T-helper 1 cell treated with Interleukin-12 subunit alpha and Interleukin-12 subunit beta and Interleukin-4 antibody, amounts not matched to agents 30 μg/mL and 1 μg/mL, for 36 hours (primary cell): ENCODE measurements around the gene TUFM.
A peak's percentile ranks its signal among the peaks of the same experiment; 100 is the strongest.

Experiments
- H3K27ac Mint-ChIP-seq: one replicate; pipeline ENCODE4 v1.8.0; 2021; ENCODE audit warnings: mild to moderate bottlenecking, mixed read lengths
- H3K27me3 Mint-ChIP-seq: one replicate; pipeline ENCODE4 v1.8.0; 2021; ENCODE audit warnings: low read depth, mixed read lengths
- H3K36me3 Mint-ChIP-seq: one replicate; pipeline ENCODE4 v1.8.0; 2021; ENCODE audit warnings: low read depth, mixed read lengths
- H3K4me1 Mint-ChIP-seq: one replicate; pipeline ENCODE4 v1.8.0; 2021; ENCODE audit warnings: low read depth, mixed read lengths
- H3K4me3 Mint-ChIP-seq: one replicate; pipeline ENCODE4 v1.8.0; 2021; ENCODE audit warnings: mild to moderate bottlenecking, moderate library complexity, mixed read lengths
- H3K9me3 Mint-ChIP-seq: one replicate; pipeline ENCODE4 v1.8.0; 2021; ENCODE audit warnings: mixed read lengths

Gene TUFM

GRCh38 chr16:28837672-28838557, 8.2 kb downstream of the TUFM start:
- no peaks in the 10 kb centered on the region for H3K9me3 Mint-ChIP-seq
- H3K27ac Mint-ChIP-seq: peak overlapping the region; percentile 42
- peaks cover 7% of the 10 kb centered on the region for H3K4me1 Mint-ChIP-seq
- H3K27me3 Mint-ChIP-seq: no peaks in the 10 kb centered on the region
- H3K36me3 Mint-ChIP-seq: peaks cover 39% of the 10 kb centered on the region
- H3K4me3 Mint-ChIP-seq: no peak overlapping the region

GRCh38 chr16:28836761-28837064, 9.4 kb downstream of the TUFM start:
- H3K4me3 Mint-ChIP-seq: no peak overlapping the region

GRCh38 chr16:28835864-28836760, 10.0 kb downstream of the TUFM start:
- Mint-ChIP-seq H3K9me3 (no peaks in the 10 kb centered on the region), H3K27ac (no peak overlapping the region), H3K27me3 (no peaks in the 10 kb centered on the region), H3K4me3 (no peak overlapping the region), H3K36me3 (peaks cover 45% of the 10 kb centered on the region), H3K4me1 (peaks cover 10% of the 10 kb centered on the region)

More at GRCh38 chr16:28836761-28837064, 9.4 kb downstream of the TUFM start:
- no peaks in the 10 kb centered on the region for H3K9me3 Mint-ChIP-seq
- no peaks in the 10 kb centered on the region for H3K27me3 Mint-ChIP-seq
- H3K27ac Mint-ChIP-seq: no peak overlapping the region
- peaks cover 45% of the 10 kb centered on the region for H3K36me3 Mint-ChIP-seq
- peaks cover 9% of the 10 kb centered on the region for H3K4me1 Mint-ChIP-seq

- peaks cover 14% of the 10 kb centered on the region for H3K4me1 Mint-ChIP-seq
- H3K9me3 Mint-ChIP-seq: no peaks in the 10 kb centered on the region
- H3K4me3 Mint-ChIP-seq: no peak overlapping the region
- H3K36me3 Mint-ChIP-seq: peaks cover 54% of the 10 kb centered on the region
- H3K27ac Mint-ChIP-seq: no peak overlapping the region
- no peaks in the 10 kb centered on the region for H3K27me3 Mint-ChIP-seq
Observed at GRCh38 chr16:28834873-28835863, 11.0 kb downstream of the TUFM start.

GRCh38 chr16:28834349-28834748, 11.8 kb downstream of the TUFM start:
- Mint-ChIP-seq H3K27ac (no peak overlapping the region), H3K4me3 (no peak overlapping the region), H3K36me3 (peaks cover 62% of the 10 kb centered on the region), H3K9me3 (no peaks in the 10 kb centered on the region), H3K4me1 (peaks cover 16% of the 10 kb centered on the region), H3K27me3 (no peaks in the 10 kb centered on the region)

GRCh38 chr16:28830531-28830930, 15.6 kb downstream of the TUFM start:
- H3K9me3 Mint-ChIP-seq: no peaks in the 10 kb centered on the region
- H3K36me3 Mint-ChIP-seq: peaks cover 80% of the 10 kb centered on the region
- no peaks in the 10 kb centered on the region for H3K27me3 Mint-ChIP-seq
- H3K4me1 Mint-ChIP-seq: peaks cover 28% of the 10 kb centered on the region
- no peak overlapping the region for H3K4me3 Mint-ChIP-seq
- no peak overlapping the region for H3K27ac Mint-ChIP-seq

- H3K27me3 Mint-ChIP-seq: no peaks in the 10 kb centered on the region
- H3K4me3 Mint-ChIP-seq: no peak overlapping the region
- H3K9me3 Mint-ChIP-seq: no peaks in the 10 kb centered on the region
- peaks cover 32% of the 10 kb centered on the region for H3K4me1 Mint-ChIP-seq
- peaks cover 81% of the 10 kb centered on the region for H3K36me3 Mint-ChIP-seq
- H3K27ac Mint-ChIP-seq: no peak overlapping the region
Observed at GRCh38 chr16:28829747-28830146, 16.4 kb downstream of the TUFM start.

GRCh38 chr16:28826141-28826540, 20.0 kb downstream of the TUFM start:
- Mint-ChIP-seq H3K4me1 (peaks cover 36% of the 10 kb centered on the region), H3K27me3 (no peaks in the 10 kb centered on the region), H3K27ac (peak overlapping the region; percentile 32), H3K4me3 (peak overlapping the region; percentile 39), H3K9me3 (no peaks in the 10 kb centered on the region), H3K36me3 (peaks cover 64% of the 10 kb centered on the region)

- Mint-ChIP-seq H3K4me3 (peak overlapping the region; percentile 99), H3K27me3 (no peaks in the 10 kb centered on the region), H3K9me3 (no peaks in the 10 kb centered on the region), H3K4me1 (peaks cover 34% of the 10 kb centered on the region), H3K27ac (peak overlapping the region; percentile 100), H3K36me3 (peaks cover 54% of the 10 kb centered on the region)
Observed at GRCh38 chr16:28824717-28824973, 21.5 kb downstream of the TUFM start.

GRCh38 chr16:28823873-28824716, 22.1 kb downstream of the TUFM start:
- no peaks in the 10 kb centered on the region for H3K9me3 Mint-ChIP-seq
- H3K27ac Mint-ChIP-seq: peak overlapping the region; percentile 100
- H3K4me1 Mint-ChIP-seq: peaks cover 33% of the 10 kb centered on the region
- peaks cover 48% of the 10 kb centered on the region for H3K36me3 Mint-ChIP-seq
- peak overlapping the region; percentile 99 for H3K4me3 Mint-ChIP-seq
- no peaks in the 10 kb centered on the region for H3K27me3 Mint-ChIP-seq

GRCh38 chr16:28823291-28823872, 22.8 kb downstream of the TUFM start:
- Mint-ChIP-seq H3K9me3 (no peaks in the 10 kb centered on the region), H3K27ac (peak overlapping the region; percentile 100), H3K27me3 (no peaks in the 10 kb centered on the region), H3K4me3 (peak overlapping the region; percentile 99), H3K4me1 (peaks cover 33% of the 10 kb centered on the region), H3K36me3 (peaks cover 44% of the 10 kb centered on the region)

GRCh38 chr16:28822520-28823290, 23.4 kb downstream of the TUFM start, which contains the start of gene ATXN2L:
Gene ATXN2L, plus strand, starts transcription at chr16:28822999. Its CDS starts 261 bp downstream, at chr16:28823260.
- Mint-ChIP-seq H3K4me3 (peak within 1 kb of the TSS; percentile 99), H3K27ac (peak within 1 kb of the TSS; percentile 100), H3K9me3 (no peaks in the 10 kb centered on the region), H3K4me1 (peaks cover 29% of the 10 kb centered on the region), H3K27me3 (no peaks in the 10 kb centered on the region), H3K36me3 (peaks cover 39% of the 10 kb centered on the region)
